GM21447 (cell line): Measurements from ENCODE around the gene CACNA1H.

Source experiments
- ATAC-seq: cut with Tn5 transposase; IDR thresholded peaks from one replicate; pipeline ENCODE4 v1.9.1; 2021; ENCODE audit not compliant: unreplicated experiment

Gene CACNA1H

DNA sequence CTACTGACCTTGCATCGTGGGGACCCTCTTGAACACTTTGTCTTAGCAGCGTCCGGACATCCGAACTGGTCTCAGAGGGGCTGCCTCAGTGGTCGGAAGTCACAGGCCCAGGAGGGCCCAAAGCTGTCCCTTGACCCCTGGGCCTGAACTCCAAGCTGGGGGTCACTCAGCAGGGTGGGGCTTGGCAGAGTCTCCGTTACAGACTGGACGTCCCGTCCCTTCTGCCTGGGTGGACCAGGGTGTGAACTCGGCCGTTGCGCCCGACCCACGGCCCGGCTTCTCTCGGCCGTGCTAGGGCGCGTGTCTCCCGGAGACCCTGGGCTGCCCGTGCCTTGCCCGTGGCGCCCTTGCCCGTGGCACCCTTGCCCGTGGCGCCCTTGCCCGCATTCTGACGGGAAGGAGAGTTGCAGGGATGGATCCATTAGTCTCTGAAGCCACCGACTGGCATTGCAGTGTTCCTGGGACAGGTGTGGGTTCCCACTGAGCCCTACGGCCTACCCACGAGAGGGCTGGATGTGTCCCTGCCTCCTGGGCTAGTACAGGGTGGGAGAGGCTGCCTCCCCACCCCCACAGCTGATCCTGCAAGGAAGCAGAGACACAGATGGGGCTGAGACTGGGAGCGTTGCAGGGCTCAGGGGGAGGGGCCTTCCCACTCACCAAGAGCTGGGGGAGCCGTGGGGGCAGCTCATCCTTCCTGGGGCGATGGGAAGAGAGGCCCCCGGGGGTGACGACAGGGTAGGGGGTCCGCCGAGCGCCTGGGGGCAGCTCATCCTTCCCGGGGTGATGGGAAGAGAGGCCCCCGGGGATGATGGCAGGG, 4.9 kb downstream of the CACNA1H start:
- ATAC-seq = no peak

DNA sequence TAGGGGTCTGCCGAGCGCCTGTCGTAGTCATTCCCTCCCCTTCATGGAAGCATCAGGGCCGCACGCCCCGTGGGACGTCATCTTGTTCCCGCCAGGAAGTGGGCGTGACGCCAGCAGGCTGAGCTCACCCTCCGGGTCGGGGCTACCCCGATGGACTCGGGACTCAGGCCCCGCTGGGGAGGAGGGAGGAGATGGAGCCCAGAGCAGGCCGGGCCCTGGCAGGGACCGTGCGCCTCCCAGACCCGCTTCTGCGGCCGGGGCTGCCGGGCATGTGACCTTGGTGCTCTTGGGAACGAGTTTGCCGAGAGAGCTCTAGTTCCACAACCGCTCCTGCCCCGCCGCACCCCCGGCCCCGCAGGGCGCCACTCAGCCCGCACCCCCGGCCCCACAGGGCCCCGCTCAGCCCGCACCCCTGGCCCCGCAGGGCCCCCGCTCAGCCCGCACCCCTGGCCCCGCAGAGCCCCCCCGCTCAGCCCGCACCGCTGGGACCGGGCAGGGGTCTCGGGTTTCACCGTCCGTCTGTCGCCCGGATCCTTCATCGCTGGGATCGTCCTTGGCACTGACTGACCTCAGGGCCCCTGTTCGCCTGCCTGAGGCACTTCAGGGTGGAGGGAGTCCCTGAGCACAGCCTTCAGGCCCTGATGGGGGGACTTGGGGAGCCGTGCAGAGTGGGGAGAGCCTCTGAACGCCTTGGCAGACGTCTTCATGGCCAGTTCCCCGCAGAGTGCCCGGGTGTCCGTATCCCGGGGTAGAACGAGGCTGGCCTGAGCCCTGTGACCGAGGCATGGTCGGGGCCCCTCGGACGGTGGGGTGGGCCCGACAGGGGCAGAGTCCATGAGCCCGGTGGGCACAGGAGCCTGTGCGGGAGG, 5.8 kb downstream of the CACNA1H start:
- no peak for ATAC-seq

DNA sequence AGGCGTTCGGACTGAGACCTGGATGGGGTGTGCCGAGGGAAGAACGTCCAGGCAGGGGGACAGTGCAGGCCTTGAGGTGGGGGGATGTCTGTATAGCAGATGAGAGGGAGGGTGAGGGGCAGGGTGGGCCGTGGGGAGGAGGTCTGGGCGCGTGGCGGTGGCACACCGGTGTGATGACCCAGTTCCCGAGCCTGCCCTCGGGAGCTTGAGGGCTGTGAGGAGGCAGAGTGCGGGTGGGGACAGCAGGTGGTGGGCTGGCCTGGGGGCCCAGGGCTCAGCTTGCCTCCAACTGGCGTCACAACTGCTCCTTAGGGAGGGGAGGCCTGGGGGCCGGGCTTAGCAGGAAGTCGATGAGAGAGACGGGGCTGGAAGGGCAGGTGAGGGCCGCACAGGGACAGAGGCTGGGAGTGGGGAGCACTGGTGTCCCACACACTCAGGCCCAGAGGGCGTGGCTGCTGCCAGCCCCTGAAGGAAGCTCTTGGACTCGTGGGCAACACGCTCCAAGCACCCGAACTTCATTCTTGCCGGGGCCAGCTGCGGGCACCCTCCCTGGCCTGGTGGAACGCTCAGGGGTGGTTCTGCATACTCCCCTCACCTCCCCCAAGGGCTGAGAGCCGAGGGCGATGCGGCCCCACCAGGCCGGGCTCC, 6.5 kb downstream of the CACNA1H start:
- ATAC-seq = no peak

DNA sequence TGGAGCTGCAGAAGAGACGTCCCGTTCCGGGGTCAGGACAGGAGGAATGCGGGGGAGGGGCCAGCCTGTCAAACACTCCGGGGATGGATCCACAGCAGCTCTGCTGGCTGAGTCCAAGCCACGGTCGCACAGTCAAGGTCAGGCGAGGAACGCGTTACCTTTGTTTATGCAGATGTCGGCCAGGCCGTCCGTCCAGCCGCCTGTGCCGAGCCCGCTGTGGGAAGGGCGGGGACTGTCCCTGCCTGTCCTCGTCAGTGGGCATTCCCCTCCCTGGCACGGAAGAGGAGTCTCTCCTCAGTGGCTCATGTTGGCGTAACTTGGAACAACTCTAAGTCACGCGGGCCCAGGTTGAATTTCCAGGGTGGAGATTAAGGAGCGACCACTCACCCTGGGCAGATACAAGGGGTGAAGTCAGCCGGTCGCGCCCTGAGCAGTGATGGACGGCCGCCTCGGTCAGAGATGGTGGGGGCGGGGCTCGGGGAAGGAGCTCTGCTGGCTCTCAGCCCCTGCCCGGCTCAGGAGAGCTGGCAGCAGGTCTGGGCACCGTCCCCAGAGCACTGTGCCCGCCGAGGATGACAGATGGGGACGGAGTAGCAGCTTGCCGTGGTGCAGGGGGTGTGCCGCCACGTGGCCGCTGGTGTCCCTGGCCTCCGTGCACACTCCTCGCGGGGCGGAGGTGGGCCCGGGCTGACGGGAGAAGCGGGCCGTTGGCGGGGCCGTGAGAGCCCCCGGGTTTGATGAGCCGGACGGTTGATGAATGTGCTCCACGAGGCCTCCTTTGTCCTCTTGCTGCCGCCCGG, 7.3 kb downstream of the CACNA1H start:
- ATAC-seq = no peak

DNA sequence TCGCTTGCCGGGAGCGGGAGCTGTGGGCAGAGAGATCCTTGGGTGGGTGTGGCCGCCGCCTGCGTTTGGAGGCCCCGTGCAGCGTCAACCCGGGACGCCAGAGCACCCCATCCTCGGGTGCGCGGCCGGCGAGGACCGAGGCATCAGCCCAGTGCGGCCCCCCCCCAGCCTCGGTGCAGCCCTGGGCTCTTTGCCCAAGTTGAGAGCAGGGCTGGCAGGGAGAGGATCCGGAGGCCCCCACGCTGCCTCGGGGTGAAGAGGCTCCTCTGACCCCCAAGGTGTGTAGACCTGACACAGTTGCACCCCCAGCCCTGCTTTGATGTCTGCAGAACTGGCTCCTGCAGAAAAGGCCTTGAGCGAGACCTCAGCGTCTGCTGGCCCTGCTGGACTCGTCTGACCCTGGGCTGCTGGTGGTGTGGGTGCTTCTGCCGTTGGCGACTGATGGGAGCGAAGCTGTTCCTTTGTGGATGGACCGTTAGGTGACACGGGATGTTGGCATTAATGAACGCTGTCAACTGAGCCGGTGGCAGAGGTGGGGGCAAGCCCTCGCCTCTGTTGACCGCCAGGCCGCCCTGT, 8.0 kb downstream of the CACNA1H start:
- ATAC-seq = no peak

DNA sequence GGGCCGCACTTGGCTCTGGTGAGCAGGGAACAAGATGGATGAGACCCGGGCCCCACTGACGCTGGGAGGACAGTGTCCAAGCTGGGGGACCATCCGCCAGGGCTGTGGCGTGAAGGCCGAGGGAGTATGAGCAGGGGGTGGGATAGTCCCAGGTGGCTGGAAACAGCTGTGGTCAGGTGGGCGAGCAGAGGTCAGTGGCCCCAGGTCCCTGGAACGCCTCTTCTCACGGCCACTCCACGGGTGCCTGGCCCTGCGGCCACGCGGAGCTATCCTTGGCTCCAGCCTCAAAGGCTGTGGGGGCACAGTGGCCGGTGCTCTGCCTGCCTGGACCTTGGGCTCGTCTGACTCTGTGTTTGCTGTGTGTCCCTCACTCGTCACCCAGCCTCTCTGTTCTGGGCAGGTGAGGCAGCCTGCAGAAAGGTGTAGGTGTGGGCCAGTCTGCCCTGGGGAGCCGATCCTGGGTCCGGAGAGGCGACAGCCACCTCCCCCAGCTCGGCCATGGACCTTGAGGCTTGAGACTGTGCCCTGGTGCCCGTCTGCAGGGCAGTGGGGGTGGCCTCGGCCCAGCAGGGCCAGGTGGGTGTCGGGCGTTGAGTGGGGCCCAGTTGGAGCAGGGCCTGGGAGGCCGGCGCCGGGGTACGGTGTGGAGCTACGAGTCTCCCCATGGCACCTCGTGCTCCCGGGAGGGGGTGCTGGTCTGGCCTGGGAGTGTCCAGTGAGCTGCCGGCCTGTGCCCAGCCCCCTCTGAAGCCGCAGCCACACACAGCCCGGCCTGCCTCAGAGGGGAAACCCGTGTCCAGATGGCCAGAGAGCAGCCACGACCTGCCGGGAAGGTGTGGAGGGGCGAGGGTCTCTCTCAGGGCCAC, 10.0 kb downstream of the CACNA1H start:
- no peak for ATAC-seq

DNA sequence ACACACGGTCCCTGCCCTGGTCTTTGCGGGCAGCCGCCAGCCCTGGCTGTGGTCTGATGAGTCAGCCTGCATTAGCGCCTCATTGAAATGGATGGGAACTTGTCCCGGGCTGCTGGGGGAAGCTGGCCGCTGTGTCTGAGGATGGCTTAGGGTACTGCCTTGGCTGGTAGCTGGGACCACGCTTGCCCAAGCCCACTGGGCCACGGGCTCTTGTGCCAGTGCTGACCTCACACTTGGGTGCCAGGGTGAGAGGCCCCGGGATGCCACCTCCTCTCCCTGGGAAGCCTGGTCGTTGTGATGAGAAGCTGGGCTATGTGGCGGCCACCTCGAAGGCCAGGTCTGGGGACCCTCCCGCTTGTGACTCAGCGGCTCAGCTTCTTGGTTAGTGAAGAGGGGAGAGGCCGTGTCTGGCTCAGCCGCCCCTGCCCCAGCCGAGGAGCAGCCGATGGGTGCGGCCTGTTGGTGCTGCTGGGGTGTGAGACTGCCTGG, 10.7 kb downstream of the CACNA1H start:
- ATAC-seq = no peak

DNA sequence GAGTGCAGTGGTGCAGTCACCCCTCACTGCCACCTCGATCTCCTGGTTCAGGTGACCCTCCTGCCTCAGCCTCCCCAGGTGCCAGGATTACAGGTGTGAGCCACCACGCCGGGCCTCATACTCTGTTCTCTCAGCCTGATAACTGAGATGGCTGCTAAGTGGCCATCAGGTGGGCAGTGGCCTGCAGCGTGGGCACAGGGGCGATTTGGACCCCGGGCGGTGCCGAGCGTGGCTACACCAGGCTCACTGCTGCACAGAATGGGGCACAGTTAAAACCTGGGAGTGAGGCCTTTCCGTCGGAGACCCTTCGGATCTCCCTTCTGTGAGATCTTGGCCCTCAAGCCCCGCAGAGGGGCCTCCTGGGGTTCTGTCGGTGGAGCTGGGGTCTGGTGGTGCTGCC, 11.5 kb downstream of the CACNA1H start:
- ATAC-seq = no peak

DNA sequence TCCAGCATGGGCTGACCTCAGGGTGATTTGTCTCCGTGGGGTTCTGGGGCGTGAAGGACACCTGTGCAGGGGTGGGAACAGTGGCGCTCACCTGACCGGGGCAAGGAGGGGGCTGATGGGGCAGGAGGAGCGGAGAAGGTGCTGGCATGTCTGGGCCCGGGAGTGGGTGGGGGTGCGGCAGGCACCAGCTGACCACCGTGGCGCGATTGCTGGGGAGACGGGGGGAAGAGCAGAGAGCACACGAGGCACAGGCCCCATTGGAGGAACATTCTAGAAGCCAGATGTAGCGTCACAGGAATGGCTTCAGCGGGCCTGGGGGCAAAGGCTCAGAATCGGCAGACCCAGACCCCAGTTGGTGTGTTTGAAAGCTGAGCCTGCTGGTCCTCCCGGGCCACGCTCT, 12.1 kb downstream of the CACNA1H start:
- no peak for ATAC-seq

DNA sequence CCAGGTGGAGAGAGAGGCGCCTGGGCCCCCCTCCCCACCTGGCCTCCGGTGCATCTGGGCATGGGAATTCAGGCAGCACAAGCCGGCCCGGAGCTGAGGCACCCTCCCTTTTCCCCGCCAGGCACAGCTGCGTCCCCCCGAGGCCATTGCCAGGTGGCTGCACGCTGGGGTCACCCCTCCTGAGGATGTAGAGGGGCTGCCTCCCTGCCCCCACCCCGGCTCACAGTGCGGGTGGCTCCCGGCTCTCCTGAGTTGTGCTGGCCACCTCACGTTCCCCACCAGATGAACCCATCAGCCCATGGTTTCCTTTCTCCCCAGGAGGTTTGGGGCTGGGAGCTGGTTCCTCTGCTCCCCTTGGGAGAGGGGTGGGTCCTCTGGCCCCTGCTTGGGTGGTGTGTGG, 12.6 kb downstream of the CACNA1H start:
- no peak for ATAC-seq

DNA sequence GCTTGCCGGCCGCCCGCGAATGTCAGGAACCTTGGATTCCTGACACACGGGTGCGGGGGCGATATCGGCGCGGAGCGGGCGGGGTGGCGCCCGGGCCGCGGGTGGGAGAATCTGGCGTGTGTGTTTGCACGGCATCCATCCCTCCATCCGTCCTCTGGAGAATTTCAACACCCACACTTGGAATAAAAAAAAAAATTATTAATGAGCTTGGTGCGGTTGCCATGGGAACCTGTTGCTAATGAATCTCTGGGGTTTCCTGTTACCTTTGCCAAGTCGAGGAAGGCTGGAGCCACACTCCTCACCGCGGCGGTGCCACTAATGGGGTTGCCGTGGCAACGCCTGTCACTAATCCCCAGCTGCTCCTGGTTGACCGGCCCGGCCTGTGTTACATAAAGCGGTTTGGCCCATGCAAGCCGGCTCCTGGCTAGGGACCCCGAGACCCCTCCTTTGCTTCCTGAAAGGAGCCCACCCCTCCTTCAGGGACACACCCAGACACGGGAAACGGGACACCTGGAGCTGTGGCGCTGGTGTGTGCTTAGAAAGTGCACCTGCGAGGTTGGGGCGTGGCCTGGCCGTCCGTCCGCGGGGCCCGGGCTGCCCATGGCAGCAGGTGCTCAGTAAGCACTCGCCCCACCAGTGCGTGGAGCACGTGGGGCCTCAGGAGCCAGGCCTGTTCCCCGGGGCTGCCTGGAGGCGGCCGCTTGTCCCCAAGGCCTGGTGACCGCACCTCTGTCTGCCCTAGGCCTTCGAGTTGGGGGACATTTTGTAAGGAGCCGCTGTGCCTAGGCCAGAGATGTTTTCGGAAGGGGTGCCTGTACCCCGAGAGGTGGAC, 14.6 kb downstream of the CACNA1H start:
- no peak for ATAC-seq

DNA sequence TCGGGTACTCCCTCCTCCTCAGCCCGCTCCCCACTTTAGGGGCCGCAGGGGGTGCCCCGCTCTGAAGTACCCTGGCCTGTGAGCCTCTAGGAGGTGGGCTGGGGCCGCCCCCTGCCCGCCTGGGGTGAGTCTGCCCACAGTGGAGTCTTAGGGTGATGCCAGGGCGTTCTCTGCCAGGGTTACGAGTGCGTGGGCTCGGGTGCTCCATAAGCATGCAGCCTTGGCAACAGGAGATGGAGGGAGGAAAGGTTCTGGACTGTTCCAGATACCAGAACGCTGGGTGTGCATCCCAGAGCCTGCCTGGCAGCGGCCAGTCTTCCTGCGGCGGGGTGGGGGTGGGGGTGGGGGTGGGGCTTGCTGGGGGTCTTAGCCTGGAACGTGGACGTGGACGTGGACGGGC, 15.9 kb downstream of the CACNA1H start:
- no peak for ATAC-seq

DNA sequence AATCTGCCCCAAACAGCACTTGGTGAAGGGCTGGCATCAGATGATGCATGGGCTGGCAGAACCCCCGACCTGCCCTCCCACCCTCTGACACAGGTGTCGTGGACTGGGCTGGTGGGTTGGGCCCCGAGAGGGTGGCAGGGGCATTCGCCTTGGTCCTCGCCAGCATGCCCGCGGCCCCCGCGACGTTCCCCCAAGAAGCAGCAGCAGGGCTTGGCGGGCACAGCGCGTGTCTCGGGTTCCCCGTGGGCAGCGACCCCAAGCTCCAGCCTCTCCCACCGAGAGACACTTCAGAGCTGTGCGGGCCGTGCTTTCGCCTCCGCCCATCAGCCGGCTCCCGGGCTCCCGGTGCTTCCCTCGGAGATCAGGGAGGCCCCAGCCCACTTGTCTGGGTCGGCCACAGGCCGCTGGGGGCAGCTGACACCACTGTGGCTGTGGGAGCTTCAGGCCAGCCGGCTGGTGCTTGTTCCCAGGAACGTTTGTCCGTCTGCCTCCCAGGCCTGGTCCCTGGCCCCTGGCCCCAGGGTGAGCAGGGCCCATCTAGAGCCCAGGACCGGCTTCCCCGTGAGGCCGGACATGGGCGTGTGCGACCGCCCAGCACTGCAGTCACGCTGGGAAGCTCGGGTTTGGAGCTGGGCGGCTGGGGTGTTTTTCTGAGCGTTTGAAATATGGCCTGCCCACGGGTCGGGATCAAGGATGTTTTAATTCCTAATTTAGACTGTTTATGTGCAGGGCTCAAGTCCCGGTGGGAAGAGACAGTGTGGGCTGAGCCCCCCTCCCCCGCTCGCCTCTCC, 16.6 kb downstream of the CACNA1H start:
- ATAC-seq = no peak

DNA sequence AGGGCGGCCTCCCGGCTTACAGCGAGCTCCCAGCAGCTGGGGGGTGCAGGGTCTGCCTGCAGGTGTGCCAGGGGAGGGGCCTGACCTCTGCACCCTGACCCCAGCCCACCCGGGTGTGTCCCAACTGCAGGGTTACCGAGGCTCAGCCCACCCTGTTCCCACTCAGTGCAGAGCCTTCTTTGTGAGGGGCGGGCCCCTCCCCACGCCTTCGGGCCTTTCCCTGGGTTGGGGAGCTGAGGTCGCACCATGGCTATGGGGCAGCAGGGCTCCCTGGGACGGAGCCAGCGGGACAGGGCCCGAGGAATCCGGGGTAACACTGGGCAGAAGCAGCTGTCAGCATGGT, 17.1 kb downstream of the CACNA1H start:
- no peak for ATAC-seq

DNA sequence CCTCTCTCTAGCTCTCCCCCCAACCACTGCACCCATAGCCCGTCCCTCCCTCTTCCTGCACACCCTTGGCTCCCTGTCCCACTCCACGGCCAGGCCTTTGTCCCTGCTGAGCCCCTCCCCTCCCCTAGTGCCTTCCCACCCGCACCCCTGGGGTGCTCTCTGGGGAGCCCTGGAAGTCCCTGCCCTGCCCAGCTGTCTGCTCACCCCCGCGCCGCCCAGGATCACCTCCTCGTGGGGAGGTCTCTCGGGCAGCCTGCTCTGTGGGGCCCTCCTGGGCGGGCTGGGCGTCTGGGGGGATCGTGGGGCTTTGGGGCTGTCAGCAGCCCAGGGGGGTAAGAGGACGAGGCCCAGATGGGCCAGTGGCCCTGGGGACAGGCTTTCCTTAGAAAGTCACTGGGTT, 18.1 kb downstream of the CACNA1H start:
- ATAC-seq = no peak

DNA sequence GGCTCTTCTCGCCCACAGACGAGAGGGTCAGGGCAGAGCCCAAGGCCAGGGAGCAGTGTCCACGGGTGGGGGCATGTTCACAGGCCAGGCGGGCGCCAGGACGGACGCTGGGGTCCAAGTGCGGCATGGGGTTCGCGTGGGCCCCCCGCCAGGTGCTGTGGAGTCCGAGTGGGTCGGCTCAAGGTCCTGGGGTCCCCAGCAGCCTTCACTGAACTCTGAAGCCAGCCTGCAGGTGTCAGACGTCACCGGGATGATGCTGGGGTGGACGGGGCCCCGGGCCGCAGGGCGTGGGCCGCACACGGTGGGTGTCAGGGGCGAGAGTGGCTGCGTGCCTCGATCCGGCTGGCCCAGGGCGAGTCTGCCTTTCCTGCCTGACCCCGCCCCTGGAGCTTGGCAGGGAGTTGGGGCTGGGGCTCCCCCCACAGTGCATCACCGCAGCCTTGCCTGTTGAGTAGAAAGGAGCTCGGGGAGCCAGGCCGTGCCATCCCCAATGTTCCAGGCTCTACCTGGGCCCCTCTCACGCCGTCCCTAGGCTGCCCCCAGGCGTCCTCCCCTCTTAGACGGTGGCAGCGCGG, 19.0 kb downstream of the CACNA1H start:
- ATAC-seq = no peak

DNA sequence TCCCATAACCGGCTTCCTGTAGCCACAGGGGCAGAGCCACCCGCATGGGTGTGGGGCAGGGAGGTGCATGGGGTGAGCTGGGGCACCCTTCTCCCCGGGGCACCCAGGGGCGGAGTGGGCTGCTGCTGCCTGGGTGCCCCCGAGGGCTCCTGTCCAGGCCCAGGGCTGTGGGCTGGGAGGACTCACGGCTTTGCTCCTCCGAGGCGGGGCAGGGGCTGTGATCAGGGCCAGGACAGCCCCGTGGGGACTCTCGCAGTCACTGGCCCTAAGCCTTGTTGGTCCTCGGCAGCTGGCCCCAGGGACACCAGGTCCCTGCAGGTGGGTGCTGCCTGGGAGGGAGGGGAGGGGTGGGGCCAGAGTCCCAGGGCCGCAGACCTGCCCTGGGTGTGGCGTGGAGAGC, 19.7 kb downstream of the CACNA1H start:
- ATAC-seq = no peak
